T-helper 9 cell (primary cell): ENCODE measurements around the gene SH3BP5.

Experiments used
- DNase-seq: peaks from one replicate; pipeline ENCODE4 v3.0.0-alpha.2; 2020

Gene SH3BP5

GRCh38 chr3:15324379-15324808, 8.0 kb downstream of the SH3BP5 start:
- no peak for DNase-seq

GRCh38 chr3:15323063-15323462, 9.3 kb downstream of the SH3BP5 start:
- DNase-seq, result no peak

- no peak for DNase-seq
Observed at GRCh38 chr3:15321349-15321748, 11.0 kb downstream of the SH3BP5 start.

- DNase-seq, result no peak
Observed at GRCh38 chr3:15319575-15319974, 12.8 kb downstream of the SH3BP5 start.

- no peak for DNase-seq
Observed at GRCh38 chr3:15319136-15319535, 13.2 kb downstream of the SH3BP5 start.

GRCh38 chr3:15318661-15319060, 13.7 kb downstream of the SH3BP5 start:
- no peak for DNase-seq

- no peak for DNase-seq
Observed at GRCh38 chr3:15316998-15317435, 15.4 kb downstream of the SH3BP5 start.

- DNase-seq, result no peak
Observed at GRCh38 chr3:15315003-15315402, 17.4 kb downstream of the SH3BP5 start.

GRCh38 chr3:15314276-15314675, 18.1 kb downstream of the SH3BP5 start:
- no peak for DNase-seq

- DNase-seq, result no peak
Observed at GRCh38 chr3:15313461-15313860, 18.9 kb downstream of the SH3BP5 start.

GRCh38 chr3:15312550-15312949, 19.8 kb downstream of the SH3BP5 start:
- no peak for DNase-seq

GRCh38 chr3:15310491-15311370, 21.7 kb downstream of the SH3BP5 start:
- peak; percentile 22 for DNase-seq

- DNase-seq, result no peak
Observed at GRCh38 chr3:15309662-15310335, 22.6 kb downstream of the SH3BP5 start.

GRCh38 chr3:15307580-15307979, 24.8 kb downstream of the SH3BP5 start:
- no peak for DNase-seq

GRCh38 chr3:15306979-15307359, 25.4 kb downstream of the SH3BP5 start:
- no peak for DNase-seq

GRCh38 chr3:15305359-15305844, 27.0 kb downstream of the SH3BP5 start:
- no peak for DNase-seq

- DNase-seq, result no peak
Observed at GRCh38 chr3:15303728-15304127, 28.7 kb downstream of the SH3BP5 start.

GRCh38 chr3:15303216-15303615, 29.2 kb downstream of the SH3BP5 start:
- DNase-seq, result no peak

- DNase-seq, result no peak
Observed at GRCh38 chr3:15301761-15302160, 30.6 kb downstream of the SH3BP5 start.

GRCh38 chr3:15300323-15301078, 31.9 kb downstream of the SH3BP5 start:
- no peak for DNase-seq

- no peak for DNase-seq
Observed at GRCh38 chr3:15299036-15299435, 33.4 kb downstream of the SH3BP5 start.

GRCh38 chr3:15298504-15298903, 33.9 kb downstream of the SH3BP5 start:
- no peak for DNase-seq
